K562 (cell line): ENCODE data around the gene GLRX. TPM values are rescaled to one million over a fixed set of nuclear protein-coding genes. Genes with fewer than 3 reads are reported as not detected.

Source experiments
- ATAC-seq: fragments of 200-7000 bp; cut with Tn5 transposase; 3 replicates; pipeline ENCODE4 v1.9.1; 2020; ENCODE audit warnings: moderate library complexity
- BruUV-seq: library from RNA; stranded (reverse); fragments of 400-500 nt; replicated peaks from 2 replicates; lab custom pipeline; 2021; lab: Mats Ljungman, UMichigan
- CTCF ChIA-PET: fragments of 300-600 bp; formaldehyde crosslinking; extraction: SDS; loops from one replicate; lab custom pipeline; 2021; ENCODE audit warnings: low intra/inter-chr PET ratio; lab: Yijun Ruan, JAX
- POLR2A ChIA-PET: fragments of 300-600, 350-650 bp; sonication (Branson Sonifier 250); formaldehyde crosslinking; extraction: SDS; loops from one replicate; lab custom pipeline; 2021; ENCODE audit warnings: antibody characterized with exemption, inconsistent platforms; lab: Yijun Ruan, JAX
- DNase-seq, 4 experiments: peaks; one replicate each; pipeline versions ENCODE4 v3.0.0 to v3.0.0-alpha.2; 2011 to 2018; ENCODE audit warnings: low spot score in 3 of 4, mixed read lengths in 3 of 4; ENCODE audit errors: extremely low read depth in 1 of 4
- FAIRE-seq: peaks from 2 replicates; lab custom pipeline; 2011; peaks lifted over from hg19 to GRCh38; lab: Jason Lieb, UNC
- H2AFZ ChIP-seq: 2 replicates; pipeline ENCODE4 v1.6.0; 2011; ENCODE audit warnings: low read depth, low read length, control low read depth, inconsistent platforms
- H3K27ac ChIP-seq: fragments of 200-600 bp; 3 replicates; pipeline ENCODE4 v1.8.0; 2011; ENCODE audit warnings: low read depth, mild to moderate bottlenecking, control low read depth, inconsistent platforms, low read length, moderate library complexity, mixed read lengths; ENCODE audit errors: extremely low read depth
- H3K27me3 ChIP-seq, 2 experiments: fragments of 300-600 bp in 1 of 2; 2 replicates in 1 of 2; 3 replicates in 1 of 2; pipeline versions ENCODE4 v1.6.0 to v1.8.0; 2011; ENCODE audit warnings: inconsistent platforms in 2 of 2, low read length in 2 of 2, mild to moderate bottlenecking in 1 of 2, mixed read lengths in 1 of 2, moderate library complexity in 1 of 2; ENCODE audit not compliant: control insufficient read depth in 2 of 2, insufficient read depth in 2 of 2
- H3K36me3 ChIP-seq: fragments of 300-600 bp; 3 replicates; pipeline ENCODE4 v1.8.0; 2011; ENCODE audit warnings: mild to moderate bottlenecking, low read length, inconsistent platforms; ENCODE audit not compliant: control insufficient read depth, insufficient read depth
- H3K4me1 ChIP-seq, 2 experiments: fragments of 200-600 bp in 1 of 2; replicated peaks in 1 of 2; 2 replicates in 1 of 2; 3 replicates in 1 of 2; pipeline versions ENCODE4 v1.5.1 to v1.8.0; 2011; ENCODE audit warnings: inconsistent platforms in 2 of 2, low read length in 2 of 2, mild to moderate bottlenecking in 1 of 2, mixed read lengths in 1 of 2, moderate library complexity in 1 of 2; ENCODE audit not compliant: control insufficient read depth in 2 of 2, insufficient read depth in 2 of 2
- H3K4me2 ChIP-seq: 2 replicates; pipeline ENCODE4 v1.6.1; 2011; ENCODE audit warnings: low read length, control low read depth, inconsistent platforms, mixed read lengths; ENCODE audit not compliant: insufficient read depth
- H3K4me3 ChIP-seq: fragments of 200-600 bp; sonication (generic), shearing (Covaris generic); 2 replicates; pipeline ENCODE4 v1.5.1; 2016; ENCODE audit warnings: control low read depth, inconsistent platforms
- H3K79me2 ChIP-seq: fragments of 200-600 bp; 3 replicates; pipeline ENCODE4 v1.8.0; 2011; ENCODE audit warnings: low read length, inconsistent platforms; ENCODE audit not compliant: control insufficient read depth, insufficient read depth
- H3K9ac ChIP-seq, 2 experiments: 2 replicates each; pipeline versions ENCODE4 v1.6.0 to v1.6.1; 2011; ENCODE audit warnings: low read depth in 2 of 2, low read length in 2 of 2, control low read depth in 1 of 2, inconsistent platforms in 1 of 2, mild to moderate bottlenecking in 1 of 2, mixed read lengths in 1 of 2; ENCODE audit not compliant: insufficient read depth in 1 of 2
- H3K9me1 ChIP-seq: one replicate; pipeline ENCODE4 v1.6.0; 2011; ENCODE audit warnings: inconsistent platforms, mild to moderate bottlenecking, low read length, moderate library complexity; ENCODE audit not compliant: control insufficient read depth, insufficient read depth
- H3K9me3 ChIP-seq: replicated peaks from 2 replicates; pipeline ENCODE4 v1.5.1; 2011; ENCODE audit warnings: low read depth, low read length, inconsistent platforms; ENCODE audit not compliant: control insufficient read depth, insufficient read depth
- H4K20me1 ChIP-seq: replicated peaks from 2 replicates; pipeline ENCODE4 v1.6.1; 2011; ENCODE audit warnings: low read length, inconsistent platforms, mixed read lengths; ENCODE audit not compliant: control insufficient read depth, insufficient read depth
- CEBPB ChIP-seq: fragments of 450-650 bp; IDR thresholded peaks from 2 replicates; pipeline ENCODE4 v1.6.1; 2016; ENCODE audit warnings: missing genetic modification characterization, missing compliant biosample characterization
- CEBPG ChIP-seq, 3 experiments: fragments of 200-800 bp in 1 of 3; sonication (Bioruptor generic) in 1 of 3; sonication (generic) in 1 of 3; formaldehyde crosslinking in 1 of 3; IDR thresholded peaks in 2 of 3; conservative IDR thresholded peaks in 1 of 3; 2 replicates each; pipeline versions ENCODE4 v1.6.1 to v1.8.0; 2016 to 2022; ENCODE audit warnings: missing compliant biosample characterization in 2 of 3, missing genetic modification characterization in 2 of 3, mild to moderate bottlenecking in 1 of 3, missing genetic modification reagents in 1 of 3
- HDAC8 ChIP-seq: fragments of 450-650 bp; IDR thresholded peaks from 2 replicates; pipeline ENCODE4 v1.6.1; 2016; ENCODE audit warnings: mild to moderate bottlenecking, missing genetic modification characterization, moderate library complexity, missing compliant biosample characterization
- NR1H2 ChIP-seq: sonication (generic); formaldehyde crosslinking; IDR thresholded peaks from 2 replicates; pipeline ENCODE4 v1.4.0; 2020; ENCODE audit warnings: mild to moderate bottlenecking, missing genetic modification reagents
- PHF21A ChIP-seq: fragments of 450-650 bp; IDR thresholded peaks from 2 replicates; pipeline ENCODE4 v1.6.1; 2017; ENCODE audit warnings: low read depth, borderline replicate concordance
- POLR2AphosphoS2 ChIP-seq: IDR thresholded peaks from 2 replicates; pipeline ENCODE4 v1.6.1; 2012; ENCODE audit warnings: low read length, improper control_type of control experiment
- PURB ChIP-seq: sonication (generic); formaldehyde crosslinking; IDR thresholded peaks from 2 replicates; pipeline ENCODE4 v1.9.0; 2021; ENCODE audit warnings: low read depth, mild to moderate bottlenecking, missing genetic modification reagents
- RBM17 ChIP-seq: fragments of 200-400 bp; formaldehyde crosslinking; IDR thresholded peaks from 2 replicates; pipeline ENCODE4 v1.6.1; 2017; ENCODE audit warnings: low read depth, mild to moderate bottlenecking, low read length, borderline replicate concordance
- ZBTB8A ChIP-seq: fragments of 450-650 bp; IDR thresholded peaks from 2 replicates; pipeline ENCODE4 v1.6.1; 2018; ENCODE audit warnings: mild to moderate bottlenecking, moderate library complexity; ENCODE audit not compliant: partially characterized antibody
- ZNF12 ChIP-seq: sonication (generic); formaldehyde crosslinking; IDR thresholded peaks from 2 replicates; pipeline ENCODE4 v1.4.0; 2020; ENCODE audit warnings: mild to moderate bottlenecking, missing genetic modification reagents
- WGBS: fragments of 100-300 bp; shearing (Covaris generic); methylation state at CpG from one replicate; pipeline ENCODE4 v1.1.6; 2016; ENCODE audit warnings: low coverage, mixed read lengths; ENCODE audit not compliant: insufficient coverage; ENCODE audit errors: missing lambda C conversion rate; 5-methylcytosine and 5-hydroxymethylcytosine counted together
- in situ Hi-C: fragments of 300-500 bp; cut with MboI; formaldehyde crosslinking; loops from 4 replicates; pipeline ENCODE4 v1.15.0; 2018; ENCODE audit warnings: inconsistent platforms, mixed read lengths
- intact Hi-C: fragments of 100-400 bp; cut with micrococcal nuclease; formaldehyde crosslinking; loops from 2 replicates; pipeline ENCODE4 v1.14.2; 2022
- polyA plus RNA-seq, 8 experiments: library from polyadenylated mRNA; depleted of rRNA in 4 of 8; stranded (reverse) in 5 of 8; unstranded in 3 of 8; fragments of >200 nt; fragmentation: Nextera tagmentation in 2 of 8; fragmentation: Illumina TruSeq in 1 of 8; extraction: Ambion mirVana in 2 of 8; extraction: Trizol in 1 of 8; gene quantifications; 2 replicates each; pipeline versions ENCODE4 v1.2.1 to v1.2.3, GENCODE V29; 2011 to 2014; ENCODE audit warnings: inconsistent platforms in 1 of 8, missing spikeins in 1 of 8
- total RNA-seq, 7 experiments: library from RNA; depleted of rRNA in 6 of 7; stranded (reverse); fragments of >200 nt in 6 of 7; fragmentation: Illumina TruSeq in 2 of 7; extraction: Trizol in 2 of 7; gene quantifications; 2 replicates each; pipeline versions ENCODE4 v1.2.1 to v1.2.3, GENCODE V29; 2011 to 2021; ENCODE audit warnings: low replicate concordance in 1 of 7
- TF ChIP-seq, protein P1 (sequence below): sonication (generic); formaldehyde crosslinking; IDR thresholded peaks from 2 replicates; pipeline ENCODE4 v1.8.1; 2023; ENCODE audit warnings: mild to moderate bottlenecking, missing genetic modification reagents

Gene GLRX
- total and polyA plus RNA-seq, 9 of the 15 experiments (the other 6 are each of a cell fraction or from before 2014, with no cell fraction given), result 2.3 to 11.2 (median 4.6) TPM

DNA sequence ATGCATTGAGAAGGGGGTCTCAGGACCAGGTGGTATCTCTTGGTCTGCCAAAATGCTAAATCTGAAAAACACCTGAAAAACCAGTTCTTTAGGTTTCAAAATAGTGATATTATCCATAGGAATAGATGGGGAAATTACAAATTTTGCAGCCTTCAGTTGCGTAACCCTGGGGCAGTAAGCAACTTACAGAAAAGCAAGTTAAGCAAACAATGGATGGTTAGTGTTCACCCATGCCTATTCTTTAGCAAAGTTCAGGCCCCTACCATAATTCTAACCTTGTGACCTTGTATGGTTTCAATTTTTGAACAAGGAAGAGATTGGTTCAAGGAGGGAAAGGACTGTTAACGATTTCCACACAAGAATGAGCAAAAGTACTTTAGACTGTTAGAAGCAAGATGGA is 24.5 kb downstream of the GLRX start:
- Histone ChIP-seq H3K9ac (no peak overlapping the region), H3K27ac (no peak overlapping the region), H3K27me3 (no peaks in the 10 kb centered on the region), H3K79me2 (no peaks in the 10 kb centered on the region), H3K4me2 (no peak overlapping the region), H3K4me3 (no peak overlapping the region), H3K9me3 (no peaks in the 10 kb centered on the region), H3K36me3 (peaks cover 34% of the 10 kb centered on the region), H3K9me1 (no peaks in the 10 kb centered on the region), H2AFZ (no peak overlapping the region), H4K20me1 (no peaks in the 10 kb centered on the region), H3K4me1 (no peaks in the 10 kb centered on the region)
- intact Hi-C loops (no loop called here), in situ Hi-C loops (no loop called here)
- DNase-seq (no peak), FAIRE-seq (no peak), ATAC-seq (no peak)
- ChIA-PET POLR2A (no interaction called here), CTCF (no interaction called here)
- WGBS, result 88% methylated on average over 2 of the region's 2 CpGs
- no TSS peak for BruUV-seq
- TF ChIP-seq RBM17 (no peak), CEBPB (tag) (peak; percentile 84), CEBPG (CRISPR knock-in tag; IDR thresholded peaks at IDR 0.05) (no peak), CEBPG (tag; conservative IDR thresholded peaks at IDR 0.05 in 1 of 2, IDR thresholded peaks at IDR 0.05 in 1 of 2) (peak; percentile 57 to 68; a peak in 2 of 4 replicates), ZNF12 (CRISPR knock-in tag) (no peak)

- in situ Hi-C loops, result no loop called here
- TF ChIP-seq POLR2AphosphoS2, result 0 out of 2 replicates have a peak, but pooled peaks have one; percentile 44
- no peak for TF ChIP-seq PURB
- TF ChIP-seq, protein P1, sequence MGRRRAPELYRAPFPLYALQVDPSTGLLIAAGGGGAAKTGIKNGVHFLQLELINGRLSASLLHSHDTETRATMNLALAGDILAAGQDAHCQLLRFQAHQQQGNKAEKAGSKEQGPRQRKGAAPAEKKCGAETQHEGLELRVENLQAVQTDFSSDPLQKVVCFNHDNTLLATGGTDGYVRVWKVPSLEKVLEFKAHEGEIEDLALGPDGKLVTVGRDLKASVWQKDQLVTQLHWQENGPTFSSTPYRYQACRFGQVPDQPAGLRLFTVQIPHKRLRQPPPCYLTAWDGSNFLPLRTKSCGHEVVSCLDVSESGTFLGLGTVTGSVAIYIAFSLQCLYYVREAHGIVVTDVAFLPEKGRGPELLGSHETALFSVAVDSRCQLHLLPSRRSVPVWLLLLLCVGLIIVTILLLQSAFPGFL (CRISPR knock-in tag), result no peak
- TF ChIP-seq PHF21A, result no peak
- TF ChIP-seq ZBTB8A, result no peak
- no peak for TF ChIP-seq NR1H2
- TF ChIP-seq HDAC8 (tag), result no peak
- ChIA-PET POLR2A (interaction anchor here (0.5 kb wide), 1 partner anchor 55 kb away, joined by 3 read pairs; no protein-coding TSS in a partner anchor), CTCF (no interaction called here)
- Histone ChIP-seq H3K36me3 (peaks cover 38% of the 10 kb centered on the region), H3K9me1 (no peaks in the 10 kb centered on the region), H3K4me1 (no peaks in the 10 kb centered on the region), H3K79me2 (no peaks in the 10 kb centered on the region), H3K27me3 (no peaks in the 10 kb centered on the region), H3K9me3 (no peaks in the 10 kb centered on the region), H3K9ac (no peak overlapping the region), H4K20me1 (no peaks in the 10 kb centered on the region), H3K27ac (no peak overlapping the region), H2AFZ (no peak overlapping the region), H3K4me2 (no peak overlapping the region), H3K4me3 (no peak overlapping the region)
- intact Hi-C loops, result no loop called here
- FAIRE-seq (no peak), DNase-seq (no peak), ATAC-seq (no peak)
- BruUV-seq, result no TSS peak
- 92% methylated on average over 3 of the region's 3 CpGs for WGBS
Observed at GRCh38 chr5:95797301-95797700, 25.2 kb downstream of the GLRX start.
